HG03175 (cell line): Measurements from ENCODE around the gene SYNE2.

Experiments
- ATAC-seq: cut with Tn5 transposase; IDR thresholded peaks from one replicate; pipeline ENCODE4 v1.9.1; 2021; ENCODE audit warnings: mild to moderate bottlenecking, moderate library complexity; ENCODE audit not compliant: unreplicated experiment

The SYNE2 gene

DNA sequence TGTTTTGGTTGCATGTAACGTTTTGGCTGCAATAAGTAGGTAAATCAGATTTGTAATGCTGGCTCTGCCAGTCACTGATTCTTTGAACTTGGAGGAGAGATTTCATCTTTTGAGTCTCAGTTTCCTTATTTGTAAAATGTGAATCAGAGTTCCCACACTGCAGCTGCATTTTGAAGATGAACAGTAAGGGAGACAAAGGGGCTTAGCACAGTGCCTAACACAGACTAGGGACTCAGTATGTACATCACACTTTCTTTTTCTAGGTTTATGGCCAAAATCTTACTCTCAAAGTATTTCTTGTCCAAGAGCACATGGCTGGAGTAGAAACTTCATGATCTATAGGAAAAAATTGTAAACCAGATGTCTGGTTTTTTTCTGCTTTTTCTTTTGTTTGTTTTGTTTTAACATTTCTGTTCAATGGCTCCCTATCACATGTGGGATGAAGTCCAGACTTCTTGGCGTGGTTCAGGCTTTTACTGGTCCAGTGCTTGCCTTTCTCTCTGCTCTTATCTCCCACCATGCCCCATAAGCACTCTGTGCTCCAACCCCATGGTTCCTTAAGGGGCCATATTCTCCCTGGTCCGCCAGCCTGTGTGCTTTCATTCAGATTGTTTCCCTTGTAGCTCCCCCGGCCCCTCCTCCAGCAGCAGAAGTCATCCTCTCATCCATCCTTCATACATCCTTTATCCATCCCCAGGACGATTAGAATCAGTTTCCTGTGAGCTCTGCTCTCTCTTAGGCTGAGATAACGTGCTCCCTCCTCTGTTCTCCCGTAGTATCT lies 58.0 kb downstream of the SYNE2 start:
- ATAC-seq: no peak

DNA sequence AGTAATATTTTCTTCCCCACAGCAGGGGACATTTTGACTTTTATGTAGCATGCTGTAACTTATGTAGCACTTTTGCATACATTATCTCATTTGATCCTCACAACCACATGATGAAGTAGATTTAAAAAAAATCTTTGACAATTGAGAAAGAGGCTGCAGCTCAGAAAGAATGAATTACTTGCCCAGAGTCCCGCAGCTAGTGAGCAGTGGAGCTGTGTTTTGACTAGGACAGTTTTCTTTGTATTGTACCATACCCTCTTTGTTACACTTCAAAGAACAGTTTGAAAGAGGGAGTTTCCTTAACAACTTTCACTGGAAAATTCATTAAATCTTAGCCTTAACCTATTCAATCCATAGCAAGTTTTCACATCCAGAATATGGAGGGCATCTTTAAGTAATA lies 58.6 kb downstream of the SYNE2 start:
- no peak for ATAC-seq

GRCh38 chr14:63912286-63912685 lies 59.5 kb downstream of the SYNE2 start:
- ATAC-seq: no peak

DNA sequence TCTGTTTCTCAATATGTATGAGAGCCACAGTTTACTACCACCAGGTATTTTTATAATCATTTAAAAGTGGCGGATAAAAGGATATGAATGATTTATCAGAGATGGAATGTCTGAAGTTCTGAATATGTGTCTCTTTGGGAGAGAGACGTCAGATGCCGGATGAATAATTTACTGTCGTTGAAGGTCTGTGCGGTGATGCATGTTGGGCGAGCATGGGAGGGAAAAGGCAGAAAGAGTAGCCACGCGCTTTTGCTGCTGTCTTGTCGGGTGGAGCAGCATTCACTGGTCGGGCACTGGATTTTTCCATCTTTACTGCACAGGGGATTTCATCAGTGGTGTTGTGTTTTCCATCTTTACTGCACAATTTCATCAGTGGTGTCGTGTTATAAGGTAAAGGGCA lies 65.6 kb downstream of the SYNE2 start:
- ATAC-seq: no peak

DNA sequence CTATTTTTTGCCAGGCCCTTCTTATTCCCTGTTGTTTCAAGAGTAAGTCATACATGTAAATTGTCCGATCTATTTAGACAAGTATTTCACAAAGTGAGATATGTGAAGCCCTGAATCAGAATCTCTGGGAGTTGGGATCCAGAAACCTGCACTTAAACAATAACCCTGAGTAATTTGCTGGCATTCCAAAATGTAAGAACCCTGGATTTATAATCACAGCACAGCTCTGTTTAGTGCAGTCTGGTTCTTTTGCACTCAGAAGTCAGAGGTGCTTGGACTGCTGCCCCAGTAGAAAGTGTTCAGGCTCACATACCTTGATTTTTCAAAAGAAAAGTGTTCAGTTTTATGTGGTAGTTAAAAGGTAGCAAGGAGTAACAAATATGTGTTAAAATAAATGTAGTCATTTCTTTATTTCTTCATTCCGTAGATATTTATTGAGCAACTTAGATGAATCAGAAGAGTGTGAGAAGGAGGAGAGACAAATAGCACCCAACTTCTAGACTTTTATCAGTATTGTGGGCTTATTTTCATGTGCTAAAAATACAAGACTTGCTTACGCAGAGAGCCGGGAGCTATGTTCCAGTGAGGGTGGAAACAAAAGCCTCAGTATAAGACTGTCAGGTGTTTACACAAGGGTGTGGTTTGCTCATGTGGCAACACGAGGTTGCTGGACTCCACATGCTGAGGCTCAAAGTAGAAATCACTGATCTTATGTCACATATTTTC lies 70.1 kb downstream of the SYNE2 start:
- ATAC-seq: no peak

GRCh38 chr14:63923422-63923752 lies 70.6 kb downstream of the SYNE2 start:
- ATAC-seq: no peak

GRCh38 chr14:63924375-63924774 lies 71.6 kb downstream of the SYNE2 start:
- no peak for ATAC-seq

DNA sequence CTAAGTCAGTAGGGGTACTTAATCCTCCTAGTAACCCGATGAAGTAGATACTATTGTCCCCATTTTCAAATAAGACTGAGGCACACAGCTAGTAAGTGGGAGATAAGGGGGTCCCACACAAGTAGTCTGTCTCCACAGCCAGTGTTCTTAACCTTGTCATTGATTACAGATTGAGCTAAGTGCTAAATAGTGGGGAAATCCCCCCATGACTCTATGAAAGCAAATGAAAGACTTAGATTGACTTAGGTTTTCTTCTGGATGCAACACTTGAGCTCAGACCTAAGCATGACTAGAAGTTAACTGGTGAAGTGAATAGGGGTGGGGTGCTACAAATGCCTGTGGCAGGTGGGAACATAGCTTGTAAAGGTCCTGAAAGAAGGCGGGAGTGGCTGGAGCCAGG lies 73.8 kb downstream of the SYNE2 start:
- no peak for ATAC-seq

GRCh38 chr14:63928744-63929174 lies 76.0 kb downstream of the SYNE2 start:
- no peak for ATAC-seq

DNA sequence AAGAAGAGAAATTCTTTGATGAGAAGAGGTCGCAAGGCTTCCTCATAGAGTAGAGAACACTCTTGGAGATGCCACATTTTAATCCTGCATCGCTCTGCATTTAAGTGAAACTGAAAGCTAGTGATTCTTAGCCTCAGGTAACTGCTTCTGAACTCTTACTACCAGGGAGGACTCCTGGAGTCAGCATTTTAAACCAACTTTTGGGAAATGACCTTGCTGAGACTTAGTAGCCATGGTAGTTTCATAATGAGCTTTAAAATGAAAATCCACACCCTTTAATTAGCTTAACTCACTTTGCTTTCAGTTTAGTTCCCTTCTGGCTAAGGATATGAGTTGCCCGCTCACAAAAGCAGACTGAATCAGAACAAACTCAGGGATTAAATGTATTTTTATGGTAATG lies 80.3 kb downstream of the SYNE2 start:
- no peak for ATAC-seq

- ATAC-seq: no peak
Measured at GRCh38 chr14:63933711-63934110, 80.9 kb downstream of the SYNE2 start.

DNA sequence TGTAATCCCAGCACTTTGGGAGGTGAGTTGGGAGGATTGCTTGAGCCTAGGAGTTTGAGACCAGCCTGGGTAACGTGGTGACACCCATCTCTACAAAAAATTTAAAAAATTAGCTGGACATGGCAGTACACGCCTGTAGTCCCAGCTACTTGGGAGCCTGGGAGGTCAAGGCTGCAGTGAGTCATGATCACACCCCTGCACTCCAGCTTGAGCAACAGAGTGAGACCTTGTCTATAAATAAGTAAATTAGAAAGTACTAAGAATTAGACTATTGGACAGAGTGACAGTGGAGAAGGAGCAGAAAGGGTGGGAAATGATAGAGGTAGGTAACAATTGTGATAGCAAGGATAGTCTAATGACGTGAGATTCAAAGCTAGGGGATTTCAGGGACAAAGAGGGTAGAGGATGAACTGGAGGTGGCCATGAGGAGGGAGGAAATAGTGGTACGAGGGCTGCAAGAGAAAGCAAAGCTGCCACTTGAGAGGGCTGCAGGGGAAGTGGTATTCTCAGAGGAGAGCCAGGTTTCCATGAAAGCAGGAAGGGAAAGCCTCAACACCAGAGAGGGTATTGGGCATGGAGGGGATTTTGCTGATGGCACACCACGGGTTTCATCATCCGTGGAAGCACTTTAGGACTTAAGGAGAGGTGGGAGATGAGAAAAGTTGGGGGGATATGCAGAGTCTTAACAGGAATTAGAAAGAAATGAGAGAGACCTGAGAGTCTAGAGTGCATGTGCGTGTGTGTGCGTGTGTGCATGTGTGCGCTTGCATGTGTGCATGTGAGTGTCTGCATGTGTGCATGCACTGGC lies 85.6 kb downstream of the SYNE2 start:
- peak; percentile 58 for ATAC-seq

DNA sequence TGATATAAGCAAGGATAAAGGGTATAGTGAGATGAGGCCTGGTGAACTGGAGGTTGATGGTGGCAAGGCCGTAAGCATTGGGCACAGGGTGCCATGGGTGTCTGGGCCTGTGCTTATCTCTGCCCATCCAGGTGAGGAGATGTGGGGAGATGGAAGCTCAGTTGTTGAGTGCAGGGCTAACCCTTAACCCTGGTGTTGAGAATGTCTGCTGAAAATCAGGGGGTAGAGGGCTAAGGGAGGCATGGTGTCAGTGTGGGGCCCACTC lies 86.1 kb downstream of the SYNE2 start:
- ATAC-seq: peak; percentile 12

GRCh38 chr14:63940387-63940786 lies 87.6 kb downstream of the SYNE2 start:
- ATAC-seq: no peak

GRCh38 chr14:63941023-63941422 lies 88.2 kb downstream of the SYNE2 start:
- no peak for ATAC-seq

DNA sequence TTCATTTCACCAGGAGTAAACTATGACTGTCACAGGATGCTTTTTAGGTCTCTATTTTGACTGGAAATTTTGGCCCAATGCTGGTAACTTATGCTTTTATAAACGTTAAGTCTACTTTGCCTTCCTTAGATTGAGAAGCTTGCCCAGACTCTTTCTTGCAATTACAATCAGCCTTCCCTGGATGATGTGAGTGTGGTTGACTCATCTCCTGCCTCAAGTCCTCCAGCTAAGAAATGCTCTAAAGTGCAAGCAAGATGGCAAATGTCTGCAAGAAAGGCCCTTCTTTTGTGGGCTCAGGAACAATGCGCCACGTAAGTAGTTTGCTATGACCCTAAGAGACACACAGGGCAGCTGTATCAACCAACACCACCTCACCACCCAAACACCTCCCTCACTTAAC lies 96.9 kb downstream of the SYNE2 start:
- no peak for ATAC-seq

DNA sequence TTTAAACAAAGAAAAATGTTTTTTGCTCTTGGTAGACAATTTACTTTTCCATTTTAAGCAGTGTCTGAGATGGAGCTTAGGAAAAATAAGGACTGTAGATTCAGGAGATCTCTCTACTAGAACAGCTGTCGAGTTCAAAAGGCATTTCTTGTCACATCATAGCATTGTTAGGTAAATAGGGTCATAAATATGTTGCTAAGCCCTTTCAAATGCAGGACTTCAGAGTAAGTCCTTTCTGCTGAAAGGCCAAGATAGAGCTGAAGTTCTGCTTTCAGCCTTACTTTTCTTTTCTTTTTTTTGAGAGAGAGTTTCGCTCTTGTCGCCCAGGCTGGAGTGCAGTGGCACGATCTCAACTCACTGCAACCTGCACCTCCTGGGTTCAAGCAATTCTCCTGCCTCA lies 98.2 kb downstream of the SYNE2 start:
- ATAC-seq: no peak

DNA sequence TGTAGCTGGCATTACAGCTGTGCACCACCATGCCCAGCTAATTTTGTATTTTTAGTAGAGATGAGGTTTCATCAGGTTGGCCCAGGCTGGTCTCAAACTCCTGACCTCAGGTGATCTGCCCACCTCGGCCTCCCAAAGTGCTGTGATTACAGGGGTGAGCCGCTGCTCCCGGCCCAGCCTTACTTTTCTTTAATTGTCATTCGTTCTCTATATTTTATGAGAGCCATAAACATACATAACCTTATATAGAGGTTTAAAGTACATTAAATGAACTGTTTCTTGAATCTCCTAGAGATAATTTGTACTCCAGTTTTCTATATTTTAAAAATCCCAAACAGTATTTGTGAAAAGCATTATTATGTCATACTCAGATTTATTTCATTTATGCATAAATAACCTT lies 98.6 kb downstream of the SYNE2 start:
- no peak for ATAC-seq

DNA sequence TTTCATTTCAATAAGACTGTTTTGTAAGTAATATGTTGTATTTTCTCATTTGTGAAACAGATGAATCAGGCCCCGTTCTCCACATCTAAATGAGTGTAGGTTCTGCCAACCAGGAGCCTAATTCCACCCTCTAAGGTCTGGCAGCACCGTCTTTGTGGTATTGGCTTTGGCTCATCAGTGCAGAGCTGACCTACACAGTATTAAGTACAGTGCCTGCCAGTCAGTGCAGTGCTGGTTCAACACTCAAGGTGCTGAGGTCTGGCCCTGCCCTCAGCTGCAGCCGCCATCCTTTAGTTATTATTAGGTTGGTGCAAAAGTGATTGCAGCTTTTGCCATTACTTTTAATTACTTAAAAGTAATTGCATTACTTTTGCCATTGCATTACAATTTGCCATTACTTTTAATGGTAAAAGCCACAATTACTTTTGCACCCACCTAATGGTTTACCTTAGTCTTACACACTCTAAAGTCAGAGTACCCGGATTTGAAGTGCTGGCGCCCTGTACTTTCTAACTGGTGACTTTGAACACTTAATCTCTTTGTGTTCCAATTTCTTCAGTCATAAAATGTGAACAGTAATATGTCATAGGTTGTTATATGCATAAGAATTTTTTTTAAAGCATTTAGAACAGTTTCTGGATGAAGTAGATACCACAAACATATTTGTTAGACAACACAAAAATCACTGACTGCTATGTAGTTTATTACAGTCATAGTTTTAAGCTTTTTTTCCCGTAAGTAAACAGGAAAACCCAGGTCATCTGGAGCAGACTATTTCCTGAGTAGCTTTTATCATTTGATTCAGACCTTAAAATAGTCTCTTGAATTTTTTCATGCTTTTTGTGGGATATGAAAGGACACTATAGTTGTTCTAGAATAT lies 99.5 kb downstream of the SYNE2 start:
- ATAC-seq: no peak

GRCh38 chr14:63952933-63953437 lies 100.2 kb downstream of the SYNE2 start:
- no peak for ATAC-seq

DNA sequence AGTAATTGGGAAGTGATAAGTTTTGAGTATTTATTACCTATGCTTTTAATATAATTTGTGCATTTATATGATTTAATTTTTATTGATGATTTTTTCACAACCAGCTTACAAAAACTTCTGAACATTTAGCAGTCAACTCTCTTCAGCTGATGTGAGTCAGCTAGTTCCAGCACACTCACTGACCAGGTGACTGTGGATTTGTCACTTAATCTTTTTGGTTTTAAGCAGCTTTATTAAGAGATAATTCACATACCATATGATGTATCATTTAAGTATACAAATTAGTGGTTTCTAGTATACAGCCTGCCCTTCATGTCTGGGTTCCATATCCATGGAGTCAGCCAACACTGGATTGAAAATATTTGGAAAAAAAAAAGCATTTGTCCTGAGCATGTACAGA lies 103.5 kb downstream of the SYNE2 start:
- no peak for ATAC-seq
